OCI-M2 (cell line): ENCODE data around the gene MSH3.

ENCODE experiments used
- DNase-seq: peaks from one replicate; lab custom pipeline; 2025; ENCODE audit not compliant: unreplicated experiment; lab: John Stamatoyannopoulos, UW

MSH3 gene

DNA sequence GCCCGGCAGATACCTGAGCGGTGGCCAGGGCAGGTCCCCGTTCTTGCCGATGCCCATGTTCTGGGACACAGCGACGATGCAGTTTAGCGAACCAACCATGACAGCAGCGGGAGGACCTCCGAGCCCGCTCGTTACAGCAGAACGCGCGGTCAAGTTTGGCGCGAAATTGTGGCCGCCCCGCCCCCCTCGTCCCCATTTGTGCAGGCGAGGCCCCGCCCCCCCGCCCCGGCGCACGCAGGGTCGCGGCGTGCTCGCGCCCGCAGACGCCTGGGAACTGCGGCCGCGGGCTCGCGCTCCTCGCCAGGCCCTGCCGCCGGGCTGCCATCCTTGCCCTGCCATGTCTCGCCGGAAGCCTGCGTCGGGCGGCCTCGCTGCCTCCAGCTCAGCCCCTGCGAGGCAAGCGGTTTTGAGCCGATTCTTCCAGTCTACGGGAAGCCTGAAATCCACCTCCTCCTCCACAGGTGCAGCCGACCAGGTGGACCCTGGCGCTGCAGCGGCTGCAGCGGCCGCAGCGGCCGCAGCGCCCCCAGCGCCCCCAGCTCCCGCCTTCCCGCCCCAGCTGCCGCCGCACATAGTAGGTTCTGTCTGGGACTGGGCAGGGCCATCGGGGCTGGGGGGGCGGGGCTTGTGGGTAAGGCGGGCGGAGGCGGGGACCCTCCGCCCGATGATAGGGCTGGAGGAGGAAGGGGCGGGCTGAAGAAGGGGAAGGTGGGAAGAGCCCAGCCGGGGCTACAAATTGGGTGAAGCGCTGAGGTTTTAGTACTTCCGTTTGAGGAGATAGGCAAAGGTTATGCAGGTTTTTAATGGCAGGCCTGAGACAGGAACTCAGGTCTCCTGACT, at the start of gene MSH3, which contains the start of gene DHFR:
TSS of gene MSH3 (plus strand) at position 262 of the 840 bp plus-strand sequence. CDS start at position 338, 76 bp downstream.
TSS of gene DHFR (minus strand) at position 593 of the 840 bp plus-strand sequence. CDS start at position 99, 494 bp downstream.
- DNase-seq, result peak; percentile 59

GRCh38 chr5:80607343-80607742, 47.1 kb upstream of the MSH3 start:
- no peak for DNase-seq

GRCh38 chr5:80607832-80608231, 46.6 kb upstream of the MSH3 start:
- no peak for DNase-seq

DNA sequence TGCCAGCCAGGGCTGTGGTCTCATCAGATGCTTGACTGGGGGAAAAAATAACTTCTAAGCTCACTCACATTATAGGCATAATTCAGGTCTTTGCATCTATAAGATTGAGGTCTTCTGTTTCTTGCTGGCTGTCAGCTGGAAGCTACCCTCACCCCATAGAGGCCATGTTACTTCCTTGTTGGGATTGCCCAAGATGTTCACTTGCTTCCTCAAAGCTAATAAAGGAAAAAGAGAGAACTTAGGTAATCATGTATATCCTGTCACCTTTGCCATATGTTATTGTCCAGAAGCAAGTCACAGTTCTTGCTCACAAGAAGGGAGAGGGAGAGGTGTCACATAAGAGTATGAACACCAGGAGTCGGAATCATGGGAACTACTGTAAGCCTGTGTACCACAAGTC, 45.7 kb upstream of the MSH3 start:
- DNase-seq, result no peak

GRCh38 chr5:80609692-80610091, 44.8 kb upstream of the MSH3 start:
- DNase-seq, result no peak

- no peak for DNase-seq
These were observed 39.1 kb upstream of the MSH3 start for GRCh38 chr5:80615266-80615914.

GRCh38 chr5:80618438-80618837, 36.0 kb upstream of the MSH3 start:
- no peak for DNase-seq

- no peak for DNase-seq
These were observed 35.4 kb upstream of the MSH3 start for GRCh38 chr5:80619086-80619485.

- no peak for DNase-seq
These were observed 34.2 kb upstream of the MSH3 start for GRCh38 chr5:80620211-80620610.

GRCh38 chr5:80622756-80623155, 31.7 kb upstream of the MSH3 start:
- no peak for DNase-seq

GRCh38 chr5:80623999-80624398, 30.5 kb upstream of the MSH3 start:
- no peak for DNase-seq

DNA sequence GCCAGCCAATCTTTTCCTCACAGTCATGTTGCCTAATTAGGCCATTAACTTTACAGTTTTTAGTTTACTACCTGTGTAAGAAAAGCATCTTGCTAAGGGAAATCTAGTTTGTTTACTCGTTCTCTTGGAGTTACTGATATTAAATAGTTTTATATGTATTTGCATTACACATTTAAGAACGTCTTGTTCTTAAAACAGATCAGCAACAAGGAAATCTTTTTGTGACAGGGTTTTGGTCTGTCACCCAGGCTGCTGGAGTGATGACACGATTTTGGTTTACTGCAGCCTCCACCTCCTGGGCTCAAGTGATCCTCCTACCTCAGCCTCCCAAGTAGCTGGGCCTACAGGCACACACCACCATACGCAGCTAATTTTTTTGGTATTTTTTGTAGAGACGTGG, 29.2 kb upstream of the MSH3 start:
- no peak for DNase-seq

GRCh38 chr5:80629281-80629680, 25.2 kb upstream of the MSH3 start:
- no peak for DNase-seq

GRCh38 chr5:80631278-80632259, 22.9 kb upstream of the MSH3 start:
- no peak for DNase-seq

GRCh38 chr5:80632700-80633099, 21.8 kb upstream of the MSH3 start:
- no peak for DNase-seq

- no peak for DNase-seq
These were observed 20.3 kb upstream of the MSH3 start for GRCh38 chr5:80634193-80634592.

GRCh38 chr5:80641353-80641752, 13.1 kb upstream of the MSH3 start:
- DNase-seq, result no peak

- DNase-seq, result no peak
These were observed 9.6 kb upstream of the MSH3 start for GRCh38 chr5:80644900-80645299.

DNA sequence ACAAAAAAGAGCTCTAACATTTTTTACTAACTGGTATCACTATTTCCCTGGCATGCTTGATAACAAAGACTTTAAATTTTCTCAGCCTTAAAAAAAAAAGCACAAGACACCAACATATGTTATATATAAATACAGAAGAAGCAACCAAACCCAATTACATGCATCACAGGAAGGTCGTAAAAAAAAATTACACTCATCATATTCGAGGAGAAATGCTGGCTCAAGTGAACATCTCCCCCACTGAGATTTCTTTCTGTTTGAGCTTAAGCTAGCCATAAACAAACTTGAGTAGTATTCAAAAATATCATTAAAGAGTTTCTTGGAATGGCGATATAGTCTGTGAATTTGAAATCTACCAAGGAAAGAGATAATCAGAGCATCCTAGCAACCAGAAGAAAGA, 7.5 kb upstream of the MSH3 start:
- DNase-seq, result no peak

DNA sequence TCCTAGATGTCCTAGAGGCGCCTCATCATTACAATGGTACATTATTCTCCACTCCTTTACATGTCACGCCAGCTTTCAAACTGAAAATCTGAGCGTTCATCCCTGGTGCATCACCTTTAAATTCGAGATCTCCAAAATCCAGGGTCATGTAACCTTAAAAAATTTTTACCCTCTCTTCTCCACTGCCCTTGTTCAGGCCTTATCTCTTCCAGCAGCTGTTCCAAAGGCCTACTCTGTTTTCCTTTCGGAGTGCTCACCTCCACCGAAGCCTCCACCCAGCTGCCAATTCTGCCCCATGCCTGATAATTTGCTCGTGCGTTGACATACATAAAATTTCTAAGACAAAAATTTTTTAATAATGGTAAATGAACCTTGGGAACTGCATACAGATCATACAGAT, 950 bp upstream of the MSH3 start:
- DNase-seq, result no peak

- no peak for DNase-seq
These were observed 430 bp upstream of the MSH3 start for GRCh38 chr5:80654054-80654390.
